Ectodermal cell (in vitro differentiated cells): ENCODE data around the gene AIP.

Experiments used
- H3K27ac ChIP-seq: 2 replicates; pipeline ENCODE4 v1.7.0; 2013; ENCODE audit warnings: mild to moderate bottlenecking, low read depth, low read length; ENCODE audit not compliant: insufficient read depth, poor library complexity, severe bottlenecking
- H3K27me3 ChIP-seq: 2 replicates; pipeline ENCODE4 v1.7.0; 2013; ENCODE audit warnings: mild to moderate bottlenecking, low read length; ENCODE audit not compliant: insufficient read depth, control insufficient read depth, poor library complexity, severe bottlenecking
- H3K36me3 ChIP-seq: one replicate; pipeline ENCODE4 v1.7.0; 2013; ENCODE audit warnings: low read length; ENCODE audit not compliant: control insufficient read depth, insufficient read depth
- H3K4me1 ChIP-seq: one replicate; pipeline ENCODE4 v1.7.0; 2013; ENCODE audit warnings: low read length; ENCODE audit not compliant: control insufficient read depth, insufficient read depth
- H3K4me3 ChIP-seq: 2 replicates; pipeline ENCODE4 v1.7.0; 2013; ENCODE audit warnings: low read depth, low read length, control low read depth; ENCODE audit not compliant: insufficient read depth
- H3K9me3 ChIP-seq: 2 replicates; pipeline ENCODE4 v1.7.0; 2013; ENCODE audit warnings: mild to moderate bottlenecking, low read length, moderate library complexity; ENCODE audit not compliant: control insufficient read depth
- WGBS, 2 experiments: methylation state at CpG; one replicate each; pipeline ENCODE4 v1.1.7; 2013; ENCODE audit warnings: missing lambda C conversion rate in 2 of 2; 5-methylcytosine and 5-hydroxymethylcytosine counted together

The AIP gene

GRCh38 chr11:67438158-67438902 lies 44.5 kb upstream of the AIP start:
- Histone ChIP-seq H3K27me3 (no peaks in the 10 kb centered on the region), H3K4me1 (peaks cover 4% of the 10 kb centered on the region), H3K27ac (no peak overlapping the region), H3K36me3 (peaks cover 4% of the 10 kb centered on the region), H3K4me3 (no peak overlapping the region), H3K9me3 (no peaks in the 10 kb centered on the region)
- WGBS, 2 experiments: 92 to 93% methylated on average over 41 of the region's 41 CpGs

DNA sequence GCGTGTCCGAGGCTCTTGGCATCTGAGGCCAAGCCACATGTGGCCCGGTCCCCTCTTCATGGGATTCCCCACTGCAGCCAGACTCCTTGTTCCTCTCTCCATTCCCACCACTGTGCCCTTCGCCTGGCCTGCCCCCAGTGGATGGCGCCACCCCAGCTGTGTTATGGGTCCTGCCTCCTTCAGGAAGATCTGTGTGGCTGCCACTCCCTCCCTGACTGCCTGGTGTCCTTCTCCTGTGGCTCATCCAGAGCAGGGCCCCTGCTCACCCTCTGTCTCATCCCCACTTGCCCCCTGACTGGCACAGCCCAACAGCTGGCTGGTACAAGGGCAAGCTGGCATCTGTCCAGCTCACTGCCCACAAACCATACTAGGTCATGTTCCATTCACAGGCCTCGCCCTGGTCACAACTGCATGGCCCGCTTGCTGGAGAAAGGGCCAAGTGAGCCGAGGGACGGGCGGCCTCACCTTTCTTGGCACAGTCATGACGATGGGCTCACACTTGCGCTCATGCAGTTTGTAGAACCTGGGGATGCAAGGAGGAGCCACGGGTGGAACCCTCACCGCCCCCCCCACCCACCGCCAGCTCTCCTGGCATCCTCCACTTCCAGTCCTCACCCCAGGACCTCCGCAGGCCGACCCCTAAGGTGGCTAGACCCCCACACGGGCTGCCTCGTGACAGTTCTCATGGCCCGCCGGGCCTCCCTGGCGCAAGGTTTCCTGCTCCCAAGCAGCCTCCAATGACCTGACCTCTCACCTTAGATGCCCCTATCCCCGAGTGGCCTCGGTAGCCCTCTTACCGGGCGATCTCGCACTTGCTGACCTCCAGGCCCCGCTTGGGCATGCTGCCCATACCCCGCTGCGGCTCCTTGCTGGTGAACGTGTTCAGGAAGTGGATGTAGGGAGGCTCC lies 43.3 kb upstream of the AIP start:
- no peak overlapping the region for H3K27ac ChIP-seq
- H3K9me3 ChIP-seq: no peaks in the 10 kb centered on the region
- H3K27me3 ChIP-seq: no peaks in the 10 kb centered on the region
- no peaks in the 10 kb centered on the region for H3K36me3 ChIP-seq
- no peak overlapping the region for H3K4me3 ChIP-seq
- 92 to 93% methylated on average over 31 of the region's 31 CpGs for whole genome bisulfite sequencing, 2 experiments
- H3K4me1 ChIP-seq: peaks cover 4% of the 10 kb centered on the region

- Histone ChIP-seq H3K4me3 (no peak overlapping the region), H3K4me1 (peaks cover 4% of the 10 kb centered on the region), H3K9me3 (no peaks in the 10 kb centered on the region), H3K27ac (no peak overlapping the region), H3K36me3 (no peaks in the 10 kb centered on the region), H3K27me3 (no peaks in the 10 kb centered on the region)
- WGBS, 2 experiments: 93 to 95% methylated on average over 17 of the region's 17 CpGs
These were observed 42.4 kb upstream of the AIP start for GRCh38 chr11:67440229-67441097.

DNA sequence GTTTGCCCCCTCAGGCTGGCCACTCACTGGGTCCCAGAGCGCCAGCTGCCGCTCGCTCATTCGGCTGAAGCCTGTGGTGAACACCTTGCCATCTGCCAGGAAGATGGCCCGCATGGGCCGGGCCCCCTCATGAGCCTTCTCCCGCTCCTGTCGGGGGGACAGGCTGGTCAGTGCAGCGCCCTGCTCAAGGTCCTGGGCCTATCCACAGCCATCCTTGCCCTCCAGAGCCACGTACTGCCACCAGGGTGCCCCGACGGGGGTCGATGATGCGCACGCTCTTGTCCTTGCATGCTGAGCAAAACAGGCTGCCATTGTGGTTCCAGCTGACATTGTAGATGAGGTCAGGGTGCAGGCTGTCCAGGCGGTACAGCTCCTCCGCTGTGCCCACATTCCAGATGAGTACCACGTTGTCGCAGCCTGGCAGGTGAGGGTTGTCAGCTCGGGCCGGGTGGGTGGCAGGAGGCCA lies 41.7 kb upstream of the AIP start:
- H3K9me3 ChIP-seq: no peaks in the 10 kb centered on the region
- no peak overlapping the region for H3K27ac ChIP-seq
- H3K4me1 ChIP-seq: peaks cover 4% of the 10 kb centered on the region
- H3K36me3 ChIP-seq: no peaks in the 10 kb centered on the region
- no peaks in the 10 kb centered on the region for H3K27me3 ChIP-seq
- WGBS, 2 experiments: 95% methylated on average over 21 of the region's 21 CpGs
- H3K4me3 ChIP-seq: no peak overlapping the region

- Histone ChIP-seq H3K4me3 (no peak overlapping the region), H3K27ac (no peak overlapping the region), H3K27me3 (no peaks in the 10 kb centered on the region), H3K36me3 (no peaks in the 10 kb centered on the region), H3K4me1 (peaks cover 4% of the 10 kb centered on the region), H3K9me3 (no peaks in the 10 kb centered on the region)
- WGBS, 2 experiments: 94 to 95% methylated on average over 28 of the region's 28 CpGs
These were observed 41.0 kb upstream of the AIP start for GRCh38 chr11:67441731-67442351.

GRCh38 chr11:67442504-67443404 lies 40.1 kb upstream of the AIP start:
- no peak overlapping the region for H3K27ac ChIP-seq
- no peaks in the 10 kb centered on the region for H3K27me3 ChIP-seq
- peaks cover 4% of the 10 kb centered on the region for H3K4me1 ChIP-seq
- no peaks in the 10 kb centered on the region for H3K9me3 ChIP-seq
- H3K36me3 ChIP-seq: no peaks in the 10 kb centered on the region
- 38 to 40% methylated on average over 45 of the region's 45 CpGs for WGBS, 2 experiments
- H3K4me3 ChIP-seq: peak overlapping the region; percentile 84

DNA sequence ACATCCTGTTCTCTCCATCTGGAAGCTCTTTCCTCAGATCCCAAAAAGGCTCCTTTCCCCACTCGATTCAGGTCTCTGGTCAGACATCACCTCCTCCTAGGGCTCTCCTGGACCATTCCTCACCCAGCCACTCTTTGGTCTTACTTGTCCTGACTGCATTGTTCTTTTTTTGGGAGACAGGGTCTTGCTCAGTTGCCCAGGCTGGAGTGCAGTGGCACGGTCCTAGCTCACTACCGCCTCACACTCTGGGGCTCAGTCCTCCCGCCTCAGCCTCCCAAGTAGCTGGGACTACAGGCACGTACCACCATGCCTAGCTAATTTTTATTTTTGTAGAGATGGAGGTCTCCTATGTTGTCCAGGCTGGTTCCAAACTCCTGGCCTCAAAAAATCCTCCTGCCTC lies 37.3 kb upstream of the AIP start:
- Histone ChIP-seq H3K4me3 (no peak overlapping the region), H3K36me3 (no peaks in the 10 kb centered on the region), H3K9me3 (no peaks in the 10 kb centered on the region), H3K4me1 (peaks cover 4% of the 10 kb centered on the region), H3K27ac (no peak overlapping the region), H3K27me3 (no peaks in the 10 kb centered on the region)
- 86 to 90% methylated on average over 5 of the region's 5 CpGs for WGBS, 2 experiments

GRCh38 chr11:67448220-67448609 lies 34.6 kb upstream of the AIP start:
- 95% methylated on average over 7 of the region's 7 CpGs for WGBS, 2 experiments
- Histone ChIP-seq H3K4me1 (peaks cover 5% of the 10 kb centered on the region), H3K27me3 (no peaks in the 10 kb centered on the region), H3K36me3 (no peaks in the 10 kb centered on the region), H3K4me3 (no peak overlapping the region), H3K27ac (no peak overlapping the region), H3K9me3 (no peaks in the 10 kb centered on the region)
